ENCODE results near the gene STAC3.

DNA sequence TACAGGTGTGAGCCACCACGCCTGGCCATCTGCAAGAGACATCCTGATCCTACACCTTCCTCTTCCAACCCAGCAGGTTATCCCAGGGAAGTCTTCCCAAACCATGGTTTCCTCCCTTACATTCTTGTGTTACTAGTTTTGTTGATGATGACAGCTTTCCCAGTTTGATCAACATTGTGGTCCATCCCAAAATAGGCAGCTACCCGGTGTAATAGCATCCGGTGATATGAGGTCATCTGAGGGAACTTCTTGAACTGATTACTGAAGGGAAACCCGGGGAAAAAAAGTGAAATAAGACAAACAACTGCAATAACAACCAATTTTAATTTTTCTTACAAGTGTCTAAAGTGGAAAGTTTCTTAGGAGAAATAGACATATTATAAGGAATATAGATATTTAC, 45.3 kb upstream of the STAC3 start:
- TF ChIP-seq, protein P1, sequence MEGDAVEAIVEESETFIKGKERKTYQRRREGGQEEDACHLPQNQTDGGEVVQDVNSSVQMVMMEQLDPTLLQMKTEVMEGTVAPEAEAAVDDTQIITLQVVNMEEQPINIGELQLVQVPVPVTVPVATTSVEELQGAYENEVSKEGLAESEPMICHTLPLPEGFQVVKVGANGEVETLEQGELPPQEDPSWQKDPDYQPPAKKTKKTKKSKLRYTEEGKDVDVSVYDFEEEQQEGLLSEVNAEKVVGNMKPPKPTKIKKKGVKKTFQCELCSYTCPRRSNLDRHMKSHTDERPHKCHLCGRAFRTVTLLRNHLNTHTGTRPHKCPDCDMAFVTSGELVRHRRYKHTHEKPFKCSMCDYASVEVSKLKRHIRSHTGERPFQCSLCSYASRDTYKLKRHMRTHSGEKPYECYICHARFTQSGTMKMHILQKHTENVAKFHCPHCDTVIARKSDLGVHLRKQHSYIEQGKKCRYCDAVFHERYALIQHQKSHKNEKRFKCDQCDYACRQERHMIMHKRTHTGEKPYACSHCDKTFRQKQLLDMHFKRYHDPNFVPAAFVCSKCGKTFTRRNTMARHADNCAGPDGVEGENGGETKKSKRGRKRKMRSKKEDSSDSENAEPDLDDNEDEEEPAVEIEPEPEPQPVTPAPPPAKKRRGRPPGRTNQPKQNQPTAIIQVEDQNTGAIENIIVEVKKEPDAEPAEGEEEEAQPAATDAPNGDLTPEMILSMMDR (IDR thresholded peaks at IDR 0.05): no peak
- TF ChIP-seq POLR2A (IDR thresholded peaks at IDR 0.05): no peak

Measured in body of pancreas (tissue), 4 donors.